Kidney epithelial cell (primary cell): Measurements from ENCODE around the gene PYGL. TPM values are rescaled to one million over a fixed set of nuclear protein-coding genes. Genes with fewer than 3 reads are reported as not detected.

ENCODE experiments used
- DNase-seq: peaks from one replicate; pipeline ENCODE4 v3.0.0-alpha.2; 2010; ENCODE audit warnings: low read depth
- H3K27me3 ChIP-seq: 2 replicates; pipeline ENCODE4 v1.6.0; 2011; ENCODE audit warnings: low read length; ENCODE audit not compliant: control insufficient read depth, insufficient read depth
- H3K36me3 ChIP-seq: 2 replicates; pipeline ENCODE4 v1.5.1; 2011; ENCODE audit warnings: low read length; ENCODE audit not compliant: control insufficient read depth, insufficient read depth
- H3K4me3 ChIP-seq: 2 replicates; pipeline ENCODE4 v1.5.1; 2011; ENCODE audit warnings: low read depth, mild to moderate bottlenecking, control low read depth, low read length
- total RNA-seq: library from RNA; depleted of rRNA; stranded (reverse); fragments of >200 nt; gene quantifications from 2 replicates; pipeline ENCODE4 v1.2.3, GENCODE V29; 2015
- TF ChIP-seq, protein P1 (sequence below): IDR thresholded peaks from 2 replicates; pipeline ENCODE4 v1.5.1; 2011; ENCODE audit warnings: mild to moderate bottlenecking, moderate library complexity, low read length, control low read depth, inconsistent platforms; ENCODE audit not compliant: insufficient read depth, poor library complexity, severe bottlenecking

The PYGL gene
- total RNA-seq, 1 donor from 2014 or later, result 41.1 TPM

DNA sequence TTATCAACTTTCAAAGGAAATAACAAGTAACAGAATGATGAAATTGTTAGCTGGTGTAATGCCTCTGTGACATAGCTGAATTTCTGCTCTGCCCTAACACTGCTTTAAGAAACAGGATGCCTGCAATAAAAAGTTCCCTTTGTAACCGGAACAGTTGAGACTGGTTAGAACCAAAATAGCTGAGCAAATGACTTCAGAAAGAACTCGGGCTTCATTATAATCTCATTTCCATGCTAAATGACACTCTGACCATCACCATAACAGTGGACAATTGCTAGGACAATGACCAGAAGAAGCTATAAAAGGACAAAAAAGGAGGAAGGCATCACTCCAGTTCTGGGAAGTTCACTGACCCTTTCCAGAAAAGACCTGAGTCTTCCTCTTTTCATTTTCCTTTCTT lies 23.5 kb upstream of the PYGL start:
- Histone ChIP-seq H3K36me3 (no peaks in the 10 kb centered on the region), H3K4me3 (no peak overlapping the region), H3K27me3 (no peaks in the 10 kb centered on the region)
- DNase-seq, result no peak
- TF ChIP-seq, protein P1, sequence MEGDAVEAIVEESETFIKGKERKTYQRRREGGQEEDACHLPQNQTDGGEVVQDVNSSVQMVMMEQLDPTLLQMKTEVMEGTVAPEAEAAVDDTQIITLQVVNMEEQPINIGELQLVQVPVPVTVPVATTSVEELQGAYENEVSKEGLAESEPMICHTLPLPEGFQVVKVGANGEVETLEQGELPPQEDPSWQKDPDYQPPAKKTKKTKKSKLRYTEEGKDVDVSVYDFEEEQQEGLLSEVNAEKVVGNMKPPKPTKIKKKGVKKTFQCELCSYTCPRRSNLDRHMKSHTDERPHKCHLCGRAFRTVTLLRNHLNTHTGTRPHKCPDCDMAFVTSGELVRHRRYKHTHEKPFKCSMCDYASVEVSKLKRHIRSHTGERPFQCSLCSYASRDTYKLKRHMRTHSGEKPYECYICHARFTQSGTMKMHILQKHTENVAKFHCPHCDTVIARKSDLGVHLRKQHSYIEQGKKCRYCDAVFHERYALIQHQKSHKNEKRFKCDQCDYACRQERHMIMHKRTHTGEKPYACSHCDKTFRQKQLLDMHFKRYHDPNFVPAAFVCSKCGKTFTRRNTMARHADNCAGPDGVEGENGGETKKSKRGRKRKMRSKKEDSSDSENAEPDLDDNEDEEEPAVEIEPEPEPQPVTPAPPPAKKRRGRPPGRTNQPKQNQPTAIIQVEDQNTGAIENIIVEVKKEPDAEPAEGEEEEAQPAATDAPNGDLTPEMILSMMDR, result no peak

DNA sequence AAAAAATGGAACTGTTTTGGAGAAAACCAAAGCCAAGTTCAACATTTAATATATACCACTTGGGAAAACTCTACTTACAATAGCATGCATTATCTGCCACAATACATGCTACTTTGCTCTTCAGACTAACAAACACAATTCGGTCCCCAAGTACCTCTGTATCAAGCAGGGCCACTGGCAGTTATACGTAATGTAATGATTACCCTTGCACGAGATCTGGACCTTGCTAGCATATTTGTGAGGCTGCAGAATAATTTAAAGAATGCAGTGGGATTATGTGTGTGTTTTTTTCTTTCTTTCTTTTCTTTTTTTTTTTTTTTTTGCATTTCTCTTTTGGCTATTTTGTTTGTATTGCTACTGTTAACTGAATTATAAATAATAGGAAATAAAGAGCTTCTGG lies 22.8 kb upstream of the PYGL start:
- Histone ChIP-seq H3K36me3 (no peaks in the 10 kb centered on the region), H3K27me3 (no peaks in the 10 kb centered on the region), H3K4me3 (no peak overlapping the region)
- no peak for DNase-seq
- TF ChIP-seq, protein P1, result no peak

DNA sequence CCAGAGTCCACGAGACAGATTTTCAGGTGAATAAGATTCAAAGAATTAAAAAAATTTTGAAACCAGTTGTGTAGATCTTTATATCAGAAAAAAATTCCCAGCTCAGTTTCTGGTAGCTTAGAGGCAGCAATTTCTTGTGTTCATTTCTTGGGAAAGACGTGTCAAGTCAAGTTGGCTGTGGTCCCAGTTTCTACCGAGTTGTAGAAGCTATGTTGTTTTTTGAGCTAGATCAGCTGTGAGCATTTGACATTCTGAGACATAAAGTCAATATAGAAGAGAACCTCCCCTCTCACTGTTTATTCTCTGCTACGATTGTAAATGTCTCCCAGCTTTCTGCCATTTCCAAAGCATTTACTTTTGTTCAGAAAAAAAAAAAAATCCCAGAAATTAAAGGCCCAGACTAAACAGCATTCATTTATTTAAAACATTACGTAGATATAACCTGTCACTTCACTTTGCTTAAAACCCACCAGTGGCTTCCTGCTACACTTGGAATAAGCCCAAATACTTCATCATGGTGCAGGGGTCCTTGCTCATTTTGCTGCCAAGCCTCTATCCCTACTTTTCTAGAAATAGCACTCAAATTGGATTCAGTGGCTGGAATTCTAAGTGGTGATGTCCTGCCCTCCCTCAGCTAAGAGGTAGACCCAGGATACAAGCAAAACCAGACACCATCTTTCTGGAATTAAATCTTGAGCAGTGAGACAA lies 20.6 kb upstream of the PYGL start:
- H3K4me3 ChIP-seq, result no peak overlapping the region
- no peaks in the 10 kb centered on the region for H3K27me3 ChIP-seq
- no peaks in the 10 kb centered on the region for H3K36me3 ChIP-seq
- peak; percentile 83 for DNase-seq
- TF ChIP-seq, protein P1, result no peak

DNA sequence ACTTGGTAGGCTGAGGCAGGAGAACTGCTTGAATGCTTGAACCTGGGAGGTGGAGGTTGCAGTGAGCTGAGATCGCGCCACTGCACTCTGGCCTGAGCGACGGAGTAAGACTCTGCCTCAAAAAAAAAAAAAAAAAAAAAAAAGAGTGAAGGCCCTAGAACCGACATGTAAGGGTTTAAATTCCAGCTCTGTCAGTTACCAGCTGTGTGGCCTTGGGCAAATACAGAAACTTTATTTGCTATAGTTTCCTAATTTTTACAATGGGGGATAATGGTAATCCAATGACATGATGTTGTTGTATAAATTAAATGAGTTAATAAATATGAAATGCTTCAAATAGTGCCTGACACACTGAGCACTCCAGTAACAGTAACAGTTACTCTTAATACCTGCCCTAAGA lies 19.6 kb upstream of the PYGL start:
- no peaks in the 10 kb centered on the region for H3K27me3 ChIP-seq
- no peak for DNase-seq
- TF ChIP-seq, protein P1, result no peak
- no peaks in the 10 kb centered on the region for H3K36me3 ChIP-seq
- no peak overlapping the region for H3K4me3 ChIP-seq

DNA sequence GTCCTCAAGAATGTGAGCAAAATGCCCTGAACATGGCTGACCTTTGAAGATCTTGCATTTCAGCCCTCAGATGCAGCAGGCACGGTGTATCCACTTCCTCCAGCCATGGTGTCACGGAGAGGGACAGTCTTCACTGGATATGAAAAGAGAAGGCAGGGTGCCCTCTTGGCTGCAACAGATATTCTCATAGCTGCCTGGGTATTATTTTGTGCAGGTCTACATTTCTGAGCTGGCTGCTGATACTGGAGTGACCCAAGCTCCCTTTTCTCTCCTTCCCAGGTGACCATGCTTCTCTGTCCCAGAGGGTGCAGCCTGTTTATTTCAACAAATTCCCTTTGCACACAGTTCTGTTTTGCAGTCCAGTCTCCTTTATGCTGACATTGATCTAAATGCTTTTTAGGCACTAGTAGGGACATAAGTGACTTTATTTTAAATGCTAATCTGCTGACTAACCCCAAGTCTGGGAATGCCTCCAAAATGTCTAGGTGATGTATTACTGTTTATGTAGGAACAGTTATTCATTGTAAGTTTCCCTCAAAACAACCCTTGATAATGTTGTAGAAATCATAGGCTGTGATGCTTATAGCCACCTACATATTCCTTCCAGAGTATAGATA lies 17.4 kb upstream of the PYGL start:
- Histone ChIP-seq H3K36me3 (no peaks in the 10 kb centered on the region), H3K27me3 (no peaks in the 10 kb centered on the region), H3K4me3 (no peak overlapping the region)
- peak; percentile 69 for DNase-seq
- TF ChIP-seq, protein P1, result no peak
